NB4 (cell line): ENCODE measurements around the gene MRPL36.

Source experiments
- DNase-seq: peaks from one replicate; pipeline ENCODE4 v3.0.0; 2010; ENCODE audit warnings: low read depth
- H3K4me3 ChIP-seq: one replicate; pipeline ENCODE4 v1.5.1; 2011; ENCODE audit warnings: mild to moderate bottlenecking, low read depth, low read length, moderate library complexity
- CTCF ChIP-seq: IDR thresholded peaks from one replicate; pipeline ENCODE4 v1.5.1; 2012; ENCODE audit warnings: low read depth, low read length
- MAX ChIP-seq: IDR thresholded peaks from 2 replicates; pipeline ENCODE4 v1.6.1; 2011; ENCODE audit warnings: low read depth, low read length
- MYC ChIP-seq: IDR thresholded peaks from 2 replicates; pipeline ENCODE4 v1.6.1; 2011; ENCODE audit warnings: low read depth, low read length
- POLR2A ChIP-seq: IDR thresholded peaks from 2 replicates; pipeline ENCODE4 v1.6.1; 2011; ENCODE audit warnings: mild to moderate bottlenecking; ENCODE audit not compliant: insufficient read length; ENCODE audit errors: extremely low read depth

MRPL36 gene

GRCh38 chr5:1783216-1783554, 16.5 kb downstream of the MRPL36 start:
- DNase-seq: no peak
- H3K4me3 ChIP-seq: no peak overlapping the region
- TF ChIP-seq MYC (no peak), MAX (no peak), CTCF (no peak), POLR2A (no peak)

- DNase-seq: peak; percentile 48
- TF ChIP-seq CTCF (no peak), MYC (no peak), POLR2A (no peak)
- H3K4me3 ChIP-seq: no peak overlapping the region
These were observed 17.0 kb downstream of the MRPL36 start for GRCh38 chr5:1782385-1783215.

- no peak overlapping the region for H3K4me3 ChIP-seq
- DNase-seq: no peak
- no peak for TF ChIP-seq POLR2A
- TF ChIP-seq MYC: no peak
- no peak for TF ChIP-seq CTCF
- no peak for TF ChIP-seq MAX
These were observed 17.8 kb downstream of the MRPL36 start for GRCh38 chr5:1781726-1782384.

- no peak for DNase-seq
- no peak overlapping the region for H3K4me3 ChIP-seq
- TF ChIP-seq MAX: no peak
- no peak for TF ChIP-seq POLR2A
- no peak for TF ChIP-seq CTCF
- TF ChIP-seq MYC: no peak
These were observed 18.5 kb downstream of the MRPL36 start for GRCh38 chr5:1781107-1781506.

GRCh38 chr5:1780614-1780930, 19.1 kb downstream of the MRPL36 start:
- TF ChIP-seq POLR2A (no peak), MYC (no peak), MAX (no peak), CTCF (no peak)
- no peak for DNase-seq
- H3K4me3 ChIP-seq: no peak overlapping the region
